Forelimb muscle (tissue), 1 donor: ENCODE data around the gene UNC5B. TPM values are rescaled to one million over a fixed set of nuclear protein-coding genes. Genes with fewer than 3 reads are reported as not detected.

ENCODE experiments used
- DNase-seq: peaks from one replicate; pipeline ENCODE4 v3.0.0-alpha.2; 2013; ENCODE audit warnings: low read depth
- polyA plus RNA-seq: library from polyadenylated mRNA; unstranded; fragments of 120-200 nt; gene quantifications from one replicate; pipeline ENCODE4 v1.2.1, GENCODE V29; 2013; ENCODE audit not compliant: insufficient read length

UNC5B gene
- polyA plus RNA-seq, 1 donor, result 11.1 TPM

DNA sequence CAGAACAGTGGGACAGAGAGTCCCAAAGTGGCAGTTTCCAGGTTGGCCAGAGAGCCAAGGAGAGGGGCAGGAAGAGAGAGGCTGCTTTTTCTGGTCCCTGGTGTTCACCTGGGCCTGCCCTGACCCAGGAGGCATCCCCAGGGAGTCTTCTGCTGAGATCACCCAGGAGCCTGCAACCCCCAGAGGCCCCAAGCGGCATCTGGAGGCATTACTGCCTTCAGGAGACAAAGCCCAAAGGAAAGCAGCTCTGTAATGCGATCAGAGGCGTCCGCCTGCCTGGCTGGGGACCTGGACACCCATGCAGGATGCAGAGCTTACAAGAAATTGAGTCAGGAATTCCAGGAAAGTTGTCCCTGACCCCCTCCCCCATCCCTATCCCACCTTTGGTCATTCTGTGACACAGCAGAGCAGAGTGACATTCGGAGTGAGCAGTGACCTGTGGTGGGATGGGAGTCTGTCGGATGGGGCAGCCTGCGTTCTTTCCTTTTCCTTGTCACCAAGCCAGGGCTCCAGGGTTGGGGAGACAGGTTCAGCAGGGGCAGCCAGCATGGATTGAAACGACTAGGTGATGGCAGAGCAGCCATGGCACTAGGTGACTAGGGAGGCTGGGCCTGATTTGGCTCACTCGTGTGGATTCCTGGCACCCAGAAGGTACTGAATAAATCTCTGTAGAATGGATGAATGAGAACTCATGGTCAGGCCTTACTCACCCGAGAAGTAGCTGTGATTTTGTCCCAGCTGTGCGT lies 10.4 kb downstream of the UNC5B start:
- no peak for DNase-seq

DNA sequence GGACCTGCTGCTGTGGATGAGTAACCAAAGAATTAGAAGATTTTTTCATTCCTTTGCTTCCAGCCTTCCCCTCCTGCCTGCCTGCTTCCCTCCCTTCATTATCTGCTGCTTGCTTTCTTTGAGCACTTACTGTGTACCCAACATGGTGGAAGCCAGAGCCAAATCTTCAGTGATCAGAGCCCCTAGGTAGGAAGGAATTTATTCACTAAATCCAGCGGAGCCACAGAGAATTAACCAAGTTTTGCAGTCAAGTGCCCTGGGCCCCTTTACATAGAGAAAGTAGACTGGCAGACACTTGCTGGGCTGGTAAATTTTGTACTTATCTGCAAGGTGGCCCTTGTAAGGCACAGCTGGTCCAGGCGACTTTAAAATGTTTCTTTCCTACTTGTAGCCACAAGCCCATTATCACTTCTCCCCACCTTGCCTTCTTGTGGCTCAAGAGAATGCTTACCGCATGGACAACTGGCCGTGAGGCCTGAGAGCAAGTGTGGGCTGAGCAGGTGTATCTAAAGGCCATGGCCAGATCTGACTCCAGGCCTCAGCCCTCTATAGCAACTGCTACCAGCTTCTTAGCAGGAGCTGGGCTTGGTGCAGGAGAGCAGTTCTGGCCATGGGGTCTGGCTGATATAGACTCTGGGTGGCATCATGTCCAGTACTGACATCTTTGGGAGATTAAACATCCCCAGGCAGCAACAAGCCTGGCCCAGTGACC lies 11.1 kb downstream of the UNC5B start:
- DNase-seq, result no peak

DNA sequence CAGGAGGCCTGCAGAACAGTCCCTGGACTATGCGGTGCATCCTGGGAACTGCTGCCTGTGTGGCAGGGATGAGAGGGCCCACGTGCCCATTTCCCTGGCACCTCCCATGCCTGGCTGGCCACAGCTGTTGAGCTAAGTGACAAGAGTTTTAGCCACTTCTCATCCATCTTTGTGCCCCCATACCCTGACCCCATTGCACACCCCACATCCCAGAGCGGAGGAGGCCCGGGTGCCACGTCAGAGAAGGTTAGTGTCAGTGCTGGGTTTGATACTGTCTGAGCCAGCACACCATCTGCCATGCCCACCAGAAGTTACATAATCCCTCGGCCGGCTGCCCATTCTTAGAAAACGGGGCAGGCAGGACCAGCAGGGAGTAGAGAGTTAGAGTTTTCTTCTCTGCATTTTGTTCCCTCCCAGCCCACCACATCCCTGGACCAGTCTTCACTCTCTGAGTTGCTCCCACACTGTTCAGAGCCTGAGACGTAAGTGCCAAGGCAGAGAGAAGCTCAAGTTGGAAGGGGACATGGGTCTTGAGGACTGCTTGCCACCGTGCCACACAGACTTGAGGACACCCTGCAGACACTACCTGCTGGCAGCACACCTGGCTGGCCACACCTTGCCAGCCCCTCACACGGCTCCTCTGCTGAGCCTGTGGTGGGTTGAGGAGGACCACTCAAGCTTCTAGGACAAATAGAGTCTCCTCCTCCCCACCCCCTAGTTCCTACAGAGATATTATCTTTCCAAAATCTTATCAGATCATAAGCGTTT lies 13.1 kb downstream of the UNC5B start:
- no peak for DNase-seq

DNA sequence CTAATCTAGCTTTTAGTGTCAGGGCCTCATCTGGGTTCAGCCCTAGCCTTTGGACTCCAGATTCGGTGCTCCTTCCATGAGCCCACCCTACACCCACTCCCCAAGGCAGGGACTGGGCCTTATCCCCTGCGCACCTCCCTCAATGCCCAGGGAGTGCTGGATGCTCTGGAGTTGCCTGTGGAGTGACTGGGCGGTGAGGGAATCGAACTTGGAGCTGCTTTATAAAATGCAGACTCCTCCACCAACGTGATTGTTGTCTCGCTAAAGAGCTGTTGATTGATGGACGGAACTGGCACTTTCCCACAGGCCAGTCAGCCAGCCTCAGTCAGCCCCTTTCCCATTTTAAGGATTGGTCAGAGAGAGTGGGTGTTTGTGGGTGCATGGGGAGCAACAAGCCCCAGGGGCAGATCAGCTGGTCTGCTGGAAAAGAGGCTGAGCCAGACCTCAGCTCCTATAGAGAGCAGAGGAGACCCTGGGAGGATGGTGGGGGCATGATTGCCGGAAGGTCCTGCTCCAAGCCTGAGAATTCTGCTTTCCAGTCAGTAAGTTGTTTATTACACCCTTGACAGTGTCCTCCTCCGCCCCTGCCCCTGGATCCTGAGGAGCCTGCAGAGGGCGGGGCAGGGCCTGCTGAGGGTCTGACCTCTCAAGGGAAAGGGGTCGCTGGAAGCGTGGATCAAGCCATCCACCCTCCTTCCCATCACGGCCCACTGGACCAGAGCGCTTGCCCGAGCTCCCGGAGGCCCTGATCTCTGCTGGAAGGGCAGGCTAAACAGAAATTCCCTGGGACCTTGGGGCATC lies 16.7 kb downstream of the UNC5B start:
- no peak for DNase-seq

DNA sequence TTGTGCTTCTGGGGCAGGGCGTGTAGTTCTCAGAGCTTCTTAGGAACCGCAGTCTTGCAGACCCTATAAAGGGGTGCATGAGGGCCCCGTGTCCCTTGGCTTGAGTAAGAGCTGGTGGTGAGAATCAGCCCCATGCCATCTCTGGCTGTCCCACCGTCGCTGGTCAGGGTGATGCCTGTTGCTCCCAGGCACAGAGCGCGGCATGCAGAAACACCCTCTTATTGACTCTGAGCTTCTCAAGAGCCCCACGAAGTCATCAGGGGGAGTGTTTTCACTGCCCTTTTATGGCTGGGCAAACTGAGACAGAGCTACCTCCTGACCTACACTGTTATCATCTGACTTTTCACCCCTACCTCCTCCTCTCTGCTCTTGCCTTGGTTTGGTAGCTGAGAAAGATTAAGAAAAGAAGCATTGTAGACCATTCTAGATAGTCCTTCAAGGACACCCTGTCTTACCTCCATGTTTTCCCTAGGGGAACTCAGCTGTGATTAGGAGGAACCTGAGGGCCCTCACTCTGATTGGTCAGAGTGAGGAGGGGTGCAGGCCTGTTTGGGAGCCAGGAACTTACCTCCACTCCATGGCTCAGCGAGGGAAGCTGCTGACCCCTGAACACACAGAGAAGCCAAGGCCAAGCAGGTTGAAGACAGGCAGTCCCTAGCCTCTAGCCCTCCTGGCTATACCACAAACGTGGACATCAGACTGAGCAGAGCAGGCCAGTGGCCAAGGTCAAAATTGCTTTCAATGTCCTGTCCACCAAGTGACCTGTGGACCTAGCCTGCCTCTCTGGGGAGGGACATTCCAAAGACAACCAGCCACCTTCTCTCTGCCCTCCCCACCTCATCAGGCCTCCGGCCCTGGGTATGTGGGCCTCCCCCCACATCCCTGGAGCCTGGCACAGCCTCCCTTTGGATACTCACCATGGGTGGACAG lies 17.6 kb downstream of the UNC5B start:
- no peak for DNase-seq

DNA sequence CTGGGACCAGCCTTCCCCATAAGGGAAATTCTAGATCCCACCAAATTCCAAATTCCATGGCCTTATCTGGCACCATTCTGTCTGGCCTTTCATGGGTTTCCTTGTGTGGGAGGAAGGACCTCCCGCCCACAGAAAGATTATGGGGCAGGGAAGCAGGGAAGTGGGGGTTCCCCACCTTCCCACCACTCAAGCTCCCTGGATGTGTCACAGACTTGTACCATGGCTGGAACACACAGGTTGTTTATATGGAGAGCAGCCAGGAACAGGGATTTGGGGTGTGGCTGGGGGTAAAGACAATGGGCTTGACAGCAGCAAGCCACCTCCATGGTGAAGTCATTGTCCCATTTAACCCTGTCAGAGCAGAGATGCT lies 18.3 kb downstream of the UNC5B start:
- DNase-seq, result no peak

DNA sequence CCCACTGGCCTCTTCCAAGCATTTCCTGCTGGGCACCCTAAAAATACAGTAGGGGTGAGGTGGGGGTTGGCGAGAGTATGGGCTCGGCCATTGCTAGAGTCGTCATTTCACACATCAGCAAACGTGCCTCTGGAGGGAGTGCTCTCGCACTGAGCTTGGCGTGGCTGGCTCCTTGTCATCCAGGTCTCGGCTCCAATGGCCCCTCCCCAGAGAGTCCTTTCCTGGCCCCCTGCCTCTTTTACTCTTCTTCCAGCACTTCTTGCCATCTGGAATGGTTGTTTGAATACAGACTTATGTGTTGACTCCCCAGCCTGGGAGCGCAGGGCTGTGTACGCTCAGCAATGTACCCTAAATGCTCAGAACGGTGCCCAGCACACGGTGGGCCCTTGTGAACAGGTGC lies 18.8 kb downstream of the UNC5B start:
- DNase-seq, result no peak

DNA sequence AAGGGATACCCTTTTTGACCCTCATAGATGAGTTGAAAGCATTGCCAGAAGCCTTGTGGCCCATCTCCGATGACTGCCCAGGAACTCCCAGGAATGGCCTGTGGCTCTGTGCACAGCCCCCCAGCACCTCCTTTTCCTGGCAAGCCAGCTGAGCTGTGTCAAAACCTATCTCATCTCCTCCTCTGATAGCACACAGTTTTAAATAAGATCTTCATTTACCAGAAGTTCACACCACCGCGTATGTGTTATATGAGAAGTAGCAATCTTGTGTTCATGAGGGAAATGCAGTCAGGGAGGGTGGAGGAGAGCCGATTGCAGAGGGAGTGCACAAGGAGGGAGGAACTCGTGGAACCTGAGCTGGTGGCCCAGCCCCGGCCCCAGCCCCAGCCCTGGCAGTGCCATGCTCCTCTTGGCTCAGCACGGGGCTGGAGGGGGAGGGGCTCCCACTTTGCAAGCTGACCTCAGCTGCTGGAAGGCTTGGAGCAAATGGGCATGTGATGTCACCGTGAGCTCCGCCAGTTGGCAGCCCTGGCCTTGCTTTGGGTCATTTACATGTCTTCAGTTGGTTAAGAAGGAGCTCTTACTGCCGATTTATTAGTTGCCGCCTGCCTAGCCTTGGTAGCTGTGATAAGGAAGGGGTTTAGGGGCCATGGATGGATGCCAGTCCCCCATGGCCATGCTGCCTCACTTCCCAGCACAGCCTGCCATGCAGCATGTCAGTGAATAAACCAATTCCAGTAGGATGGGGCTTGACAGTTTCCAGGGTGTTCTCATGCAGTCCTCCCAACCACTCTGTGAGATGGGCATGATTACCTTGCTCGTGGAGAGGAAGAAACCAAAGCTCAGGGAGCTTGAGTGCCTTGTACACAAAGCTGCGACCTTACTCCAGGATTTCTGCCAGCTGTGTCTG lies 20.0 kb downstream of the UNC5B start:
- no peak for DNase-seq

DNA sequence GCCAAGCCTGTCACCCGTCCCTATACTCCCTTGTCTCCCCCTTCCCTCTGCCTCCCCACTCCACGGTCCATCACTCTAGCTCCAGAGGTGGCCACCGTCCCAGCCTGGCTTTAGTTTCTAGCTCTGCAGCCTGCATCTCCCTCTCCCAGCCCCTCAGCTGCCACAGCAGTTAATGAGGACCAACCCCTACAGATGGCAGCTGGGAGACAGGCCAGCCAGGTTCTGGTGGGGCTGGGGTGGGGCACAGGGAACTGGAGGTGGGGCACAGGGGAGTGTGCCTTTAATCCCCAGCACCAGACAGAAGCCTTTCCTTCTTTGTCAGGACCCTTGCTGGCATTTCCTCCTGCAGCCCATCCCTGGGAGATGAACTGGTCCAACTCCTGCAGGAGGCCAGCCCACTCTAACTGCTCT lies 21.1 kb downstream of the UNC5B start:
- no peak for DNase-seq

DNA sequence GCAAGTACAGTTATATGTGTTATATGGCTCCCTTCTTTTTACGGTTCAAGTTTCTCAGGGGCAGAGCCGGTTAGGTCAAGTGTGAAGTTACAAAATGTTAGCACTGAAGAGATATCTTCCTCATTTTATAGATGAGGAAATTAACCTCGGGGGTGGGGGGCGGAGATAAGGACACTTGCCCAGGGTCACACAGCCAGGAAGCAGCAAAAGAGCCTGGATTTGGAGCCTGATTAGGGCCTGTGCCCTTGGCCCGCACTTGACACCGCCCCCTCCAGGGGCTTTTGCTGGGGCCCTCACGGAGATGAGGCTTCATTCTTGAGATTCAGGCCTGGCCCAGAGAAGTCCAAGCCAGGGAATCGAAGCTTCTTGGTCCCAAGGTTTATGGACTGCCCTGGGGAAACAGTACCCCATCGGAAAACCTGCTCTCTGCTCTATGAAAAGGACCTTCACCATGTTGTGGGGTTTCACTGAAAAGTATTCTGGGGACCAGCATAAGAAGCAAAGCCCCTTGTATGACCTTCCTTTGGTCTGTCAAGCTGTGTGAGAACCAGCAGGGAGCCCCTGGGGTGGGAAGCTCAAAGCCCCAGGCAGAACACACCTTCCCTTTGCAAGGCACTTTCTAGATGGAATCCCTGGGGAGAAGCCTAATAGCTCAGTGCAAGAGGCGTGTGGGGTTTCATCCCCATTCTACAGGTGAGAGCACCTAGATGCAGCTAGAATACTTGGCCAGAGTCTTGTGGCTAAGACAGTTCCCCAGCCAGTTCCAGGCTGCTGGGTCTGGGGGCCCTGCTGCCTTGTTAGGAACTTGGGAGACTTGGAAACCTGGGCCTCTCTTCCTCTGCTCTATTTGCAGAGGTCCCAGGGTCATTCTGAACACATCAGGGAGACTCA lies 21.9 kb downstream of the UNC5B start:
- DNase-seq, result no peak

DNA sequence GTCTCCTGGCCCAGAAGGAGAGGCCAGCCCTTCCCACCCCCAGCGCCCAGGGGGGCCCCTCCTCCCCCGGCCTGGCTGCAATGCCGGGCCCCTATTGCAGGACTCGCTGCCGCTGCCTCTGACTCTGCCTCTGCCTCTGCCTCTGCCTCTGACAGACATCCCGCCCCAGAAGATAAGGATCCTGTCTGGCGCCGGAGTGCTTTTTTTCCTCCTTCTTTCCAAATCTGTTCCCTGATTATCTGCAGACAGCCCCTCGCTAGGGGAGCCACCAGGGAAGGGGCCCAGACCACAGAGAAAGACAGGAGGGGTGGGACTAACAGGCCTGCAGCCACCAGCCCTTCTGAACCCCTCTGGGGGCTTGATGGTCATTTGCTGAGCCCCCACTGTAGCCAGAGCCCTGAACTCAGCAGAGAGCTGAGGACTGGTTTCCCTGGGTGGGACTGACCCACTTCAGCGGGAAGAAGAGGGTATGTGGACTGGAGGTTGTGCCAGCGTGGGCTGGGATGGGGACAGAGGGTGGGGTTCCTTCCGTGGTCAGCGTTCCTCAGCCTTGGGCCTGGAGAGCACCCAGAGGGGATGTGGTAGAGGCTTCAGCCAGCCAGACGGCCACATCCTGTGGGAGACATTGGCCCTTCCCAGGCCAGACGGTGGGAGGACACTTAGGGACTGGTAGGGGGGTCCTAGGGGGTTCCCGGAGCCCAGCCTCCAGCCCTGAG lies 22.8 kb downstream of the UNC5B start:
- DNase-seq, result no peak

DNA sequence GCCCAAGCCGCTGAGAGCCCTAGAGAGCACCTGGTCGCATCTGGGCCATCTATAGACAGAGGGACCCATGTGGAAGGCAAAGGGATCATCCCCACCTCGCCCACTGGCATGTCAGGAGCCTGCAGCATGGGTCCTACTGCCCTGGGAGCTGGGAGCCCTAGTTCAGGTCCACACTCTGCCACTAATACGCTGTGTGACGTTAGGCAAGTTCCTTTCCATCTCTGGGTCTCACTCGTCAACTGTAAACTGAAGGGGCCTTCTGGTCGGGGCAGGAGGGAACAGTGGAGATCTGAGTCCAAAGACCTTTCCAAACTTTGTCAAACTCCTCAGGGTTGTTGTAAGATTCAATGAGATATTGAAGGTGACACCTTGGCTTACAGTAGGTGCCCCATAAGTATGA lies 23.4 kb downstream of the UNC5B start:
- no peak for DNase-seq

DNA sequence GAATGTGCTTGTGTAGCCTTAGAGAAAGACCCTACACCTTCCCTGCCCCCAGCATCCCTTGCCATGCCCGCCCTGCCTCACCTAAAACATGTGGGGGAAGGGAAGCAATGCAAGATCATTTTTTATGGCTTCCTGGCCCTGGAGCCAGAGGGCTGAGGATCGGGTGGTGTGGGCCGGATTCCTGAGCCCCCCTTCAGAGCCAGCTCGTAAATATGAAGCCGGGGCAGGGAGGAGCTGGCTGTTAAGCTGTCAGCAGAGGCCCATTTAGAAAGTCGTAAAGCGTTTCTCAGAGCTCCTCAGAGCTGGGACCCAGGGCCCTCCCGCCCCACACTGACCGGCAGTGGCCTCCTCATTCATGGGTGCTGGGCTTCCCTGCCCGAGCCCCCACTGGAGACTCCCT lies 23.9 kb downstream of the UNC5B start:
- no peak for DNase-seq

DNA sequence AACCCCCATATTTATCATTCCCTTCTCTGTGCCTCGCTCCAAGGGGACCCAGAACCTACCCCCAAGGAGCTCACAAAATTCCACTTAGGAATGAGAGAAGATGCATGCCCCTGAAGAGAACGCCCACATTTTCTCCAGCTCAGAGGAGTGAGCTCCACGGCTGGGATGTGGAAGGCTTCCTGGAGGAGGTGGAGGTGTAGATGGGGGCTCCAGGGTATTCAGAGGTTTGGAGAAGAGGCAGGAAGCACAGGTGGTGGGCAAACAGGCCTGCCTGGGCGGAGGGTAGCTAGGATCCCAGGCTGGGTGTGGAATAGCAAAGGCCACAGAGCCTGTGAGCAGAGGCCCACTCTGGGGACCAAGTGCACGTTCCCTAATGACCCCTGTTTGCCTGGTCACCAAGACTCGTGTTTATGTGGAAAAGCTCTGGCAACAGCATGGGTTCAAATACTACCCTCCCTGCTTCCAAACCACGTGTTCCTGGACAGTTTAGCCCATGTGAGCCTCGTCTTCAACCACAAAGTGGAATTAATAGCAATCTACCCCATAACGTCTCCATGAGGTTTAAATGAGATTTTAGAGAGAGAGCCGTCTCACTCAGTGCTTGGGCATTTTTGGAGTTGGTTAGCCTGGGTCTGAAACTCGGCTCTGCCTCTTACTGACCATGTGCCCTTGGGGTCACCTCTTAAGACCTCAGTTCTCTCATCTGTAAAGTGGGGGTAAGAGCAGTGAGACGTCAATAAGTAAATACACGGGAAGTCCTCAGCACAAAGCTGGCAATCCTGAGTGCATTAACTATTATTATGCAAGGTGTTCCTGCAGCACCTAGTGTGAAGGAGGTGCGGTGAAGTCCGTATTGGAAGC lies 24.7 kb downstream of the UNC5B start:
- DNase-seq, result no peak

DNA sequence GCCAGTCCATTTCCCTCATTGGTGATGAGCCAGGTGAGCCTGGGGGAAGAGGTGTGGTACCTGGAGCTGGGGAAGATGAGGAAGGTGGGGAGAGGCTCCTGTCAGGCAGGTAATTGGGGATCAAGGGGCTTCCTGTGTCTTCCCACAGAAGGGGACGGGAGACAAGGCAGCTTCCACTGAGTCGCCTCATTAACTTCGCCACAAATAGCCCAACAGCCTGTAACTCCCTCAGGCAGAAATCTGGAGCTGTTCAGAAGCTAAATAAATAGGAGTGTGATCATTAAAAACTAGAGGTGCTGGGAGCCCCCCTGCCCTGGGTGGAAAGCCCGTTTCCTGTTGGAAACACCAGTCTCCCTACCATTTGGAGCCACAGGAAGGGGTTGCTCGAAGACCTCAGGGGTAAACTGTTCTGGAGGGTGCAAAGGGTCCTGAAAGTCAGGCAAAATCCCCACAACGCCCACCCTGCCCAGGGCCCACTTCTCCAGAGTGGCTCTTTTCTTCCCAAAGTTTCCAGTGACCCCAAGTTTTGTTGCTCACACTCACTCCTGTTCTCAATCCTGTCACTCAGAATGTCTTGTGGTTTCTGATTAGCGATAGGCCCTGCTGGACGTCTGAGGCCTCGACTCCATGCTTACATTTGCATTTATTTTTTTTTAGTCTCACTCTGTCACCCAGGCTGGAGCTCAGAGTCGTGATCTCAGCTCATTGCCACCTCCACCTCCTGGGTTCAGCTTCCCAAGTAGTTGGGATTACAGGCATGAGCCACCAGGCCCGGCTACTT lies 25.7 kb downstream of the UNC5B start:
- DNase-seq, result no peak

DNA sequence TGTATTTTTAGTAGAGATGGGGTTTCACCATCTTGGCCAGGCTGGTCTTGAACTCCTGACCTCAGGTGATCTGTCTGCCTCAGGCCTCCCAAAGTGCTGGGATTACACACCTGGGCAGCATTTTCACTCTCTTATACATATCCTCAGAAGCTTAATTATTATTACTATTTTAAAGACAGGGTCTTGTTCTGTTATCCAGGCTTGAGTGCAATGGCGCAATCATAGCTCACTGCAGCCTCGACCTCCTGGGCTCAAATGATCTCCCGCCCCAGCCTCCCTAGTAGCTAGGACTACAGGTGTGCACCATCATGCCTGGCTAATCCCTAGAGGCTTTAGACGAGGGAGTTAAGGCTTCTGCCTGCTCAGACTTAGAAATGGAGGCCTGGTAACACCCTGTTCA lies 26.3 kb downstream of the UNC5B start:
- no peak for DNase-seq
